Ovary (tissue), 3 donors: ENCODE measurements around the gene ABCC3.

Experiments
- CTCF ChIP-seq, 3 donors: fragments of 450-650 bp in 2 of 3; fragments of 200-600 bp in 1 of 3; IDR thresholded peaks; one replicate each; pipeline versions ENCODE4 v1.5.1 to v1.8.0; 2016 to 2022; ENCODE audit warnings: antibody characterized with exemption in 3 of 3, mild to moderate bottlenecking in 1 of 3
- EP300 ChIP-seq: sonication (generic); formaldehyde crosslinking; IDR thresholded peaks from one replicate; pipeline ENCODE4 v1.6.1; 2017; ENCODE audit warnings: antibody characterized with exemption
- POLR2A ChIP-seq: fragments of 450-650 bp; IDR thresholded peaks from one replicate; pipeline ENCODE4 v1.6.1; 2017; ENCODE audit warnings: antibody characterized with exemption, mild to moderate bottlenecking, moderate library complexity
- donor health status: DM: no; HTN: no; CAD: no.

GRCh38 chr17:50638966-50639713 lies 4.5 kb downstream of the ABCC3 start:
- no peak for TF ChIP-seq CTCF (IDR thresholded peaks at IDR 0.05)
- TF ChIP-seq EP300: no peak
- TF ChIP-seq POLR2A: no peak
